ENCODE data around the gene LANCL3. TPM values are rescaled to one million over a fixed set of nuclear protein-coding genes. Genes with fewer than 3 reads are reported as not detected.

The LANCL3 gene
- total RNA-seq, 1 experiment from 2014 or later, result 0.03 TPM

DNA sequence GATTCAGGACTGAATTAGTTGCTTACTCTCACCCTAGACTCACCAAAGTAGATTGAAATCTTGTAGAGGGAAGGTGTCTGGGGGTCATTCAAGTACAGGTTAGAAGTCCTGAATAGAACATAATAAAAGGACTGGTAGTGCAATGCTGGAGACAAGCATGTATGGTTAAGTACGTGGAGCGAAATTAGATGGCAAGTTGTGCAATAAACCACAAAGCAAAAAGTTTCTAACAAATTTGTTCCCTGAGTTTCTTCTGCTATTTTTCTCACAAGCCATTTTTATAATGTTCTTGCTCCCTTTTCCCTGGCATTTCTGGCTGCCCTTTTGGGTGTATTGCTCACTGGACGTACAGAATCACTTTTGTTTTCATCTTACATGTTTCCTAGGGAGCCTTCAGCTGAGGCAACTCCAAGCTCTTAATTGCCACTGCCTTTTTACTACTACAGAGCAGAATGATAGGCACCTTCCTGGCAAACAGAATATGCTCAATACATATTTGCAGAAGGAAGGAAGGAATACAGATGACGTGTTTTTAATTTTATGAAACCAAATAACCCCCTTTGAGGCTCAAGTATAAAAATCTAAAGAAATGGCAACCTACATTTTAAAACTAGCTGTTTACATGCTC is 23.4 kb downstream of the LANCL3 start:
- DNase-seq (ENCODE audit: low read depth, low spot score) (no peak), ATAC-seq (no peak)
- Histone ChIP-seq H3K36me3 (ENCODE audit: control insufficient read depth, insufficient read depth, low read length) (no peaks in the 10 kb centered on the region), H3K4me3 (ENCODE audit: low read depth in 2 of 2, low read length in 2 of 2) (no peak overlapping the region), H3K27me3 (ENCODE audit: control insufficient read depth, insufficient read depth, low read length) (no peaks in the 10 kb centered on the region), H3K27ac (ENCODE audit: low read length) (no peak overlapping the region), H3K4me1 (ENCODE audit: control insufficient read depth, insufficient read depth, low read length) (no peaks in the 10 kb centered on the region), H3K9me3 (ENCODE audit: control insufficient read depth, insufficient read depth, low read depth, low read length) (no peaks in the 10 kb centered on the region)
- CTCF ChIA-PET, result no interaction called here
- intact Hi-C loops (cut with micrococcal nuclease; ENCODE audit: unreplicated experiment) (no loop called here), in situ Hi-C loops (cut with HindIII; ENCODE audit: low pct_unique_long_range_greater_than_20kb, low sequenced_read_pairs) (no loop called here)
- POLR2A ChIA-PET, result no interaction called here
- no peak for TF ChIP-seq TCF7L2 (IDR thresholded peaks at IDR 0.05; ENCODE audit: low read depth, low read length)
- TF ChIP-seq, protein P1, sequence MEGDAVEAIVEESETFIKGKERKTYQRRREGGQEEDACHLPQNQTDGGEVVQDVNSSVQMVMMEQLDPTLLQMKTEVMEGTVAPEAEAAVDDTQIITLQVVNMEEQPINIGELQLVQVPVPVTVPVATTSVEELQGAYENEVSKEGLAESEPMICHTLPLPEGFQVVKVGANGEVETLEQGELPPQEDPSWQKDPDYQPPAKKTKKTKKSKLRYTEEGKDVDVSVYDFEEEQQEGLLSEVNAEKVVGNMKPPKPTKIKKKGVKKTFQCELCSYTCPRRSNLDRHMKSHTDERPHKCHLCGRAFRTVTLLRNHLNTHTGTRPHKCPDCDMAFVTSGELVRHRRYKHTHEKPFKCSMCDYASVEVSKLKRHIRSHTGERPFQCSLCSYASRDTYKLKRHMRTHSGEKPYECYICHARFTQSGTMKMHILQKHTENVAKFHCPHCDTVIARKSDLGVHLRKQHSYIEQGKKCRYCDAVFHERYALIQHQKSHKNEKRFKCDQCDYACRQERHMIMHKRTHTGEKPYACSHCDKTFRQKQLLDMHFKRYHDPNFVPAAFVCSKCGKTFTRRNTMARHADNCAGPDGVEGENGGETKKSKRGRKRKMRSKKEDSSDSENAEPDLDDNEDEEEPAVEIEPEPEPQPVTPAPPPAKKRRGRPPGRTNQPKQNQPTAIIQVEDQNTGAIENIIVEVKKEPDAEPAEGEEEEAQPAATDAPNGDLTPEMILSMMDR (IDR thresholded peaks at IDR 0.05), result no peak
- no peak for TF ChIP-seq SIN3A (IDR thresholded peaks at IDR 0.05; ENCODE audit: borderline replicate concordance, insufficient read depth, low read depth, low read length)
- TF ChIP-seq POLR2AphosphoS5 (IDR thresholded peaks at IDR 0.05; ENCODE audit: low read depth, low read length), result no peak
- TF ChIP-seq, protein P2, sequence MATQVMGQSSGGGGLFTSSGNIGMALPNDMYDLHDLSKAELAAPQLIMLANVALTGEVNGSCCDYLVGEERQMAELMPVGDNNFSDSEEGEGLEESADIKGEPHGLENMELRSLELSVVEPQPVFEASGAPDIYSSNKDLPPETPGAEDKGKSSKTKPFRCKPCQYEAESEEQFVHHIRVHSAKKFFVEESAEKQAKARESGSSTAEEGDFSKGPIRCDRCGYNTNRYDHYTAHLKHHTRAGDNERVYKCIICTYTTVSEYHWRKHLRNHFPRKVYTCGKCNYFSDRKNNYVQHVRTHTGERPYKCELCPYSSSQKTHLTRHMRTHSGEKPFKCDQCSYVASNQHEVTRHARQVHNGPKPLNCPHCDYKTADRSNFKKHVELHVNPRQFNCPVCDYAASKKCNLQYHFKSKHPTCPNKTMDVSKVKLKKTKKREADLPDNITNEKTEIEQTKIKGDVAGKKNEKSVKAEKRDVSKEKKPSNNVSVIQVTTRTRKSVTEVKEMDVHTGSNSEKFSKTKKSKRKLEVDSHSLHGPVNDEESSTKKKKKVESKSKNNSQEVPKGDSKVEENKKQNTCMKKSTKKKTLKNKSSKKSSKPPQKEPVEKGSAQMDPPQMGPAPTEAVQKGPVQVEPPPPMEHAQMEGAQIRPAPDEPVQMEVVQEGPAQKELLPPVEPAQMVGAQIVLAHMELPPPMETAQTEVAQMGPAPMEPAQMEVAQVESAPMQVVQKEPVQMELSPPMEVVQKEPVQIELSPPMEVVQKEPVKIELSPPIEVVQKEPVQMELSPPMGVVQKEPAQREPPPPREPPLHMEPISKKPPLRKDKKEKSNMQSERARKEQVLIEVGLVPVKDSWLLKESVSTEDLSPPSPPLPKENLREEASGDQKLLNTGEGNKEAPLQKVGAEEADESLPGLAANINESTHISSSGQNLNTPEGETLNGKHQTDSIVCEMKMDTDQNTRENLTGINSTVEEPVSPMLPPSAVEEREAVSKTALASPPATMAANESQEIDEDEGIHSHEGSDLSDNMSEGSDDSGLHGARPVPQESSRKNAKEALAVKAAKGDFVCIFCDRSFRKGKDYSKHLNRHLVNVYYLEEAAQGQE (IDR thresholded peaks at IDR 0.05; ENCODE audit: insufficient read depth in 1 of 2, low read depth in 2 of 2, low read length in 1 of 2), result no peak
- BruUV-seq (replicated peaks), result no TSS peak

DNA sequence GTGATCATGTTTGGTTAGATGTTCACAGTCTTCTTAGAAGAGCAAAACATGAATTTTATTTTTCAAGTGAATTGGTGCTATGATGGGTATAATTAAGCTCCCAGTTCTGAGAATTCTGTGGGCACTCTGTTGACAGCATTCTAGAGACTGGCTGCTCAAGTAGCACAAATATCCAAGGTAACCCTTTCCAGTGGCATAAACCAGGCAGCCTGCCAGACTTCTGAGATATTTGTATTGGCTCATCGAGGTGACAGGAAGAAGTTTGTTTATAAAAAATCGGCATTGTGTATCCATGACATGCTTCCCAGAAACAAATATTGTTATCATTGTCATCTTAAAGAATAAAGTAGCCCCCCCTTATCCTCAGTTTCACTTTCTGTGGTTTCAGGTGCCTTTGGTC is 28.3 kb downstream of the LANCL3 start:
- BruUV-seq (replicated peaks), result no TSS peak
- Histone ChIP-seq H3K36me3 (ENCODE audit: control insufficient read depth, insufficient read depth, low read length) (no peaks in the 10 kb centered on the region), H3K4me1 (ENCODE audit: control insufficient read depth, insufficient read depth, low read length) (no peaks in the 10 kb centered on the region), H3K4me3 (ENCODE audit: low read depth in 2 of 2, low read length in 2 of 2) (no peak overlapping the region), H3K9me3 (ENCODE audit: control insufficient read depth, insufficient read depth, low read depth, low read length) (no peaks in the 10 kb centered on the region), H3K27ac (ENCODE audit: low read length) (no peak overlapping the region), H3K27me3 (ENCODE audit: control insufficient read depth, insufficient read depth, low read length) (no peaks in the 10 kb centered on the region)
- POLR2A ChIA-PET, result no interaction called here
- in situ Hi-C loops (cut with HindIII; ENCODE audit: low pct_unique_long_range_greater_than_20kb, low sequenced_read_pairs), result no loop called here
- intact Hi-C loops (cut with micrococcal nuclease; ENCODE audit: unreplicated experiment), result no loop called here
- no peak for TF ChIP-seq POLR2AphosphoS5 (IDR thresholded peaks at IDR 0.05; ENCODE audit: low read depth, low read length)
- no peak for TF ChIP-seq SIN3A (IDR thresholded peaks at IDR 0.05; ENCODE audit: borderline replicate concordance, insufficient read depth, low read depth, low read length)
- no peak for TF ChIP-seq TCF7L2 (IDR thresholded peaks at IDR 0.05; ENCODE audit: low read depth, low read length)
- TF ChIP-seq, protein P2 (IDR thresholded peaks at IDR 0.05; ENCODE audit: insufficient read depth in 1 of 2, low read depth in 2 of 2, low read length in 1 of 2), result no peak
- TF ChIP-seq, protein P1 (IDR thresholded peaks at IDR 0.05), result no peak
- no peak for DNase-seq (ENCODE audit: low read depth, low spot score)
- ATAC-seq, result no peak
- CTCF ChIA-PET, result no interaction called here

All from Panc1 (cell line).